NB4 (cell line): ENCODE data around the gene CLHC1.

Source experiments
- POLR2A ChIP-seq: IDR thresholded peaks from 2 replicates; pipeline ENCODE4 v1.6.1; 2011; ENCODE audit warnings: mild to moderate bottlenecking; ENCODE audit not compliant: insufficient read length; ENCODE audit errors: extremely low read depth
- TF ChIP-seq, protein P1 (sequence below): IDR thresholded peaks from one replicate; pipeline ENCODE4 v1.5.1; 2012; ENCODE audit warnings: low read depth, low read length
- TF ChIP-seq, protein P2 (sequence below): IDR thresholded peaks from 2 replicates; pipeline ENCODE4 v1.6.1; 2011; ENCODE audit warnings: low read depth, low read length

DNA sequence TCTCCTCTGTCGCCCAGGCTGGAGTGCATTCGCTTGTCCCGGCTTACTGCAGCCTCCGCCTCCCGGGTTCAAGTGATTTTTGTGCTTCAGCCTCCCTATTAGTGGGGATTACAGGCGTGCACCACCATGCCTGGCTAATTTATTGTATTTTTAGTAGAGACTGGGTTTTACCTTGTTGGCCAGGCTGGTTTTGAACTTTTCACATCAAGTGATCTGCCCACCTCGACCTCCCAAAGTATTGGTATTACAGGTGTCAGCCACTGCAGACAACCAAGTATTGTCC is 1.5 kb upstream of the CLHC1 start:
- TF ChIP-seq, protein P1, sequence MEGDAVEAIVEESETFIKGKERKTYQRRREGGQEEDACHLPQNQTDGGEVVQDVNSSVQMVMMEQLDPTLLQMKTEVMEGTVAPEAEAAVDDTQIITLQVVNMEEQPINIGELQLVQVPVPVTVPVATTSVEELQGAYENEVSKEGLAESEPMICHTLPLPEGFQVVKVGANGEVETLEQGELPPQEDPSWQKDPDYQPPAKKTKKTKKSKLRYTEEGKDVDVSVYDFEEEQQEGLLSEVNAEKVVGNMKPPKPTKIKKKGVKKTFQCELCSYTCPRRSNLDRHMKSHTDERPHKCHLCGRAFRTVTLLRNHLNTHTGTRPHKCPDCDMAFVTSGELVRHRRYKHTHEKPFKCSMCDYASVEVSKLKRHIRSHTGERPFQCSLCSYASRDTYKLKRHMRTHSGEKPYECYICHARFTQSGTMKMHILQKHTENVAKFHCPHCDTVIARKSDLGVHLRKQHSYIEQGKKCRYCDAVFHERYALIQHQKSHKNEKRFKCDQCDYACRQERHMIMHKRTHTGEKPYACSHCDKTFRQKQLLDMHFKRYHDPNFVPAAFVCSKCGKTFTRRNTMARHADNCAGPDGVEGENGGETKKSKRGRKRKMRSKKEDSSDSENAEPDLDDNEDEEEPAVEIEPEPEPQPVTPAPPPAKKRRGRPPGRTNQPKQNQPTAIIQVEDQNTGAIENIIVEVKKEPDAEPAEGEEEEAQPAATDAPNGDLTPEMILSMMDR, result no peak
- TF ChIP-seq, protein P2, sequence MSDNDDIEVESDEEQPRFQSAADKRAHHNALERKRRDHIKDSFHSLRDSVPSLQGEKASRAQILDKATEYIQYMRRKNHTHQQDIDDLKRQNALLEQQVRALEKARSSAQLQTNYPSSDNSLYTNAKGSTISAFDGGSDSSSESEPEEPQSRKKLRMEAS, result no peak
- no peak for TF ChIP-seq POLR2A
